ENCODE results near the gene VPS41. TPM values are rescaled to one million over a fixed set of nuclear protein-coding genes. Genes with fewer than 3 reads are reported as not detected.

Gene VPS41
- total RNA-seq, 2 experiments from 2014 or later: 23.2 to 46.1 TPM

DNA sequence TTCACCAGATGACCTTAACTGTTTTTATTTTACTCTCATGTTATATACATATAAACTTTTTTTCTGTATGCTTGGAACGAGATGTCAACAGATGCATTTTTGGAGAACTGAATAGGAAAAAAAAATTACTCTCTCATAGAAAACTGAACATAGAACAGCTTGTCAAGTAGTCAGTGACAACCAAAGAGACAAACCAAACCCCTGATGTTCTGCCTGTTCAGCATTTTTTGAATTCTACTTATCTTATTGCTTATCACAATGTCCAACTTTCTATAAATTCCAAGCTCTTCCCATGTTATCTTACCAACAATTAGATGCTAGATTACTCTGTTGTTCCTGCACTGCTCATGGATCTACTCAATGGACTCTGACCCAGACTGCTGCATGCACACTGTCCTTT lies 95.2 kb downstream of the VPS41 start:
- no peak overlapping the region for H3K4me2 ChIP-seq (ENCODE audit: low read length)
- TF ChIP-seq EZH2phosphoT487 (IDR thresholded peaks at IDR 0.05; ENCODE audit: borderline replicate concordance, low read depth, low read length) (no peak), CTCF (conservative IDR thresholded peaks at IDR 0.05; ENCODE audit: low read length) (no peak)
- BruUV-seq (replicated peaks): no TSS peak
- H3K4me1 ChIP-seq (ENCODE audit: insufficient read depth, low read length, poor library complexity, severe bottlenecking): no peaks in the 10 kb centered on the region
- ChIA-PET POLR2A (interaction anchor here (0.6 to 1.1 kb wide), 2 partner anchors 8 to 12 kb away, joined by 3 to 4 read pairs; no protein-coding TSS in a partner anchor), CTCF (ENCODE audit: unreplicated experiment) (no interaction called here)
- no peaks in the 10 kb centered on the region for H3K79me2 ChIP-seq (ENCODE audit: insufficient read depth, low read depth, low read length)
- no peak overlapping the region for H3K4me3 ChIP-seq (ENCODE audit: low read depth, low read length, poor library complexity, severe bottlenecking)
- no peak for DNase-seq (ENCODE audit: low spot score)
- H3K36me3 ChIP-seq (ENCODE audit: insufficient read depth, low read length): no peaks in the 10 kb centered on the region
- H3K9me3 ChIP-seq (ENCODE audit: low read length): no peaks in the 10 kb centered on the region
- H2AFZ ChIP-seq (ENCODE audit: low read length): no peak overlapping the region
- intact Hi-C loops (cut with micrococcal nuclease; ENCODE audit: unreplicated experiment): no loop called here
- no peak overlapping the region for H3K27ac ChIP-seq (ENCODE audit: low read depth, low read length, poor library complexity, severe bottlenecking)
- H3K9me2 ChIP-seq (ENCODE audit: insufficient read depth, low read length): no peaks in the 10 kb centered on the region
- H4K20me1 ChIP-seq (ENCODE audit: insufficient read depth, low read length): no peaks in the 10 kb centered on the region

DNA sequence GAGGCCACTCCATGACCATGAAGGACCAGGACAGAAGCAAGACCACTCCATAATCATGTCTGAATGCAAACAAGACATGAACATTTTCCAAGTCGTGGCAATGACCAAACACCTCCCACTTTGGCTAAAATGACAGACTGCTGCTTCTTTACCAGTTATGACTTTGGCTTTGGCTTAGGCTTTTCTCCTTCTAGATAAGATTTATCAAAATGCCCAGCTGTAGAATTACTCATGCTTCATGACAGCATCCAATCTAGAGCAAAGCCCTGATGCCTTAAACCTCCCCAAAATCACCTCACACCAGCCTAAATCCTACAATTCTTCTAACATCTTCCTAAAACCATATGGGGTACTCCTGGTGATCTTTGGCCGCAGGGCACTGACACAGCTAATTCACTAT lies 102.1 kb downstream of the VPS41 start:
- intact Hi-C loops (cut with micrococcal nuclease; ENCODE audit: unreplicated experiment): no loop called here
- H2AFZ ChIP-seq (ENCODE audit: low read length): no peak overlapping the region
- H3K9me3 ChIP-seq (ENCODE audit: low read length): no peaks in the 10 kb centered on the region
- BruUV-seq (replicated peaks): no TSS peak
- H3K36me3 ChIP-seq (ENCODE audit: insufficient read depth, low read length): no peaks in the 10 kb centered on the region
- ChIA-PET POLR2A (interaction anchor here (1.0 kb wide), 1 partner anchor 37 kb away, joined by 3 read pairs; no protein-coding TSS in a partner anchor), CTCF (ENCODE audit: unreplicated experiment) (no interaction called here)
- H3K9me2 ChIP-seq (ENCODE audit: insufficient read depth, low read length): no peaks in the 10 kb centered on the region
- no peak for DNase-seq (ENCODE audit: low spot score)
- no peaks in the 10 kb centered on the region for H4K20me1 ChIP-seq (ENCODE audit: insufficient read depth, low read length)
- no peak overlapping the region for H3K4me2 ChIP-seq (ENCODE audit: low read length)
- H3K4me1 ChIP-seq (ENCODE audit: insufficient read depth, low read length, poor library complexity, severe bottlenecking): no peaks in the 10 kb centered on the region
- no peak overlapping the region for H3K27ac ChIP-seq (ENCODE audit: low read depth, low read length, poor library complexity, severe bottlenecking)
- no peak for TF ChIP-seq CTCF (conservative IDR thresholded peaks at IDR 0.05; ENCODE audit: low read length)
- no peak for TF ChIP-seq EZH2phosphoT487 (IDR thresholded peaks at IDR 0.05; ENCODE audit: borderline replicate concordance, low read depth, low read length)
- H3K79me2 ChIP-seq (ENCODE audit: insufficient read depth, low read depth, low read length): no peaks in the 10 kb centered on the region
- H3K4me3 ChIP-seq (ENCODE audit: low read depth, low read length, poor library complexity, severe bottlenecking): no peak overlapping the region

GRCh38 chr7:38801786-38802185 lies 107.2 kb downstream of the VPS41 start:
- no peak for DNase-seq (ENCODE audit: low spot score)
- BruUV-seq (replicated peaks): no TSS peak
- ChIA-PET POLR2A (no interaction called here), CTCF (ENCODE audit: unreplicated experiment) (no interaction called here)
- Histone ChIP-seq H3K4me3 (ENCODE audit: low read depth, low read length, poor library complexity, severe bottlenecking) (no peak overlapping the region), H3K4me2 (ENCODE audit: low read length) (no peak overlapping the region), H4K20me1 (ENCODE audit: insufficient read depth, low read length) (no peaks in the 10 kb centered on the region; the same call in 1 of the 2 replicates), H2AFZ (ENCODE audit: low read length) (no peak overlapping the region), H3K9me3 (ENCODE audit: low read length) (no peaks in the 10 kb centered on the region), H3K4me1 (ENCODE audit: insufficient read depth, low read length, poor library complexity, severe bottlenecking) (no peaks in the 10 kb centered on the region), H3K27ac (ENCODE audit: low read depth, low read length, poor library complexity, severe bottlenecking) (no peak overlapping the region), H3K9me2 (ENCODE audit: insufficient read depth, low read length) (no peaks in the 10 kb centered on the region), H3K79me2 (ENCODE audit: insufficient read depth, low read depth, low read length) (no peaks in the 10 kb centered on the region), H3K36me3 (ENCODE audit: insufficient read depth, low read length) (no peaks in the 10 kb centered on the region)
- intact Hi-C loops (cut with micrococcal nuclease; ENCODE audit: unreplicated experiment): no loop called here
- TF ChIP-seq EZH2phosphoT487 (IDR thresholded peaks at IDR 0.05; ENCODE audit: borderline replicate concordance, low read depth, low read length) (no peak), CTCF (conservative IDR thresholded peaks at IDR 0.05; ENCODE audit: low read length) (no peak)

All from OCI-LY7 (cell line).